ENCODE results near the gene TMPRSS2.

DNA sequence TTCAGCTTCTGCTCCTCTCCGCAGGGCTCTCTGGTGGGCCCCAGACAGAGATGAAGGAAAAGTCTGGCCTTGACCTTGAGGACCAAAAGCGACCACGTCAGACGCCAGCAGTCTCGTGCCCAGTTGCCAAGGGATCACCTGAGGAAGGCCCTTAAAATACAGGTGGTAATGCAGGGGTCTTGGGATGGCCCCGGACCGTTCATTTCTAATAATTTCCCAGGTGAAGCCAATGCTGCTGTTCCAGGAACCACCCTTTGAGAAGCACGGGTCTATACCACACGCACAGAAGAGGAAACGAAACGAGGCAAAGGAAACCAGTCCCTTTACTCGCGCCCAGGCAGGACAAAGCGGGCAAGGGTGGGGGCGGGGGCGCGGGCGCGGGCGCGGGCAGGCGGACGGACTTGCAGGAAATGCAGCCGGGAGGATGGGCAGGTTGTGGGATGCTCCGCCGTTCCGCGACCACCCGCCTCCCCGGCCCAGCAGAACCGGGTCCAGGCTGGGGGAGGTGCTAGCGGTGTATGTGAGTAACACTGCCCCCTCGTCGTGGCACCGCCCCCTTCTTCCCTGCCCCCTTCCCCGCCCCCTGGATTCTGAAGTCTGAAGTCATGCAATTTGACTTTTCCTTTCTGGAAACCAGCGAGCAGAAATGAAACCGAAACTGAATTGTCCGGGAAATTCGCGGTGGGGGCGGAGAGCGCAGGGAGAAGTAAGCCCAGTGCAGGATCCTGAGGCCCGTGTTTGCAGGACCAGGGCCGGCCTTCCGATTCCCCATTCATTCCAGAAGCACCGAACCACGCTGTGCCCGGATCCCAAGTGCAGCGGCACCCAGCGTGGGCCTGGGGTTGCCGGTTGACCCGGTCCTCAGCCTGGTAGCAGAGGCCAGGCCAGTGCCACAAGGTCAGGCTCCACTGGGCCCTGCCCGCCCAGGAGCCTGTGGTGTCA lies 87.8 kb downstream of the TMPRSS2 start:
- TF ChIP-seq, protein P1, sequence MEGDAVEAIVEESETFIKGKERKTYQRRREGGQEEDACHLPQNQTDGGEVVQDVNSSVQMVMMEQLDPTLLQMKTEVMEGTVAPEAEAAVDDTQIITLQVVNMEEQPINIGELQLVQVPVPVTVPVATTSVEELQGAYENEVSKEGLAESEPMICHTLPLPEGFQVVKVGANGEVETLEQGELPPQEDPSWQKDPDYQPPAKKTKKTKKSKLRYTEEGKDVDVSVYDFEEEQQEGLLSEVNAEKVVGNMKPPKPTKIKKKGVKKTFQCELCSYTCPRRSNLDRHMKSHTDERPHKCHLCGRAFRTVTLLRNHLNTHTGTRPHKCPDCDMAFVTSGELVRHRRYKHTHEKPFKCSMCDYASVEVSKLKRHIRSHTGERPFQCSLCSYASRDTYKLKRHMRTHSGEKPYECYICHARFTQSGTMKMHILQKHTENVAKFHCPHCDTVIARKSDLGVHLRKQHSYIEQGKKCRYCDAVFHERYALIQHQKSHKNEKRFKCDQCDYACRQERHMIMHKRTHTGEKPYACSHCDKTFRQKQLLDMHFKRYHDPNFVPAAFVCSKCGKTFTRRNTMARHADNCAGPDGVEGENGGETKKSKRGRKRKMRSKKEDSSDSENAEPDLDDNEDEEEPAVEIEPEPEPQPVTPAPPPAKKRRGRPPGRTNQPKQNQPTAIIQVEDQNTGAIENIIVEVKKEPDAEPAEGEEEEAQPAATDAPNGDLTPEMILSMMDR (IDR thresholded peaks at IDR 0.05) = peak in 1 of 12 donors; percentile 15
- no peak for TF ChIP-seq POLR2A (IDR thresholded peaks at IDR 0.05)

Measured in heart left ventricle (tissue), 13 donors.